GM18951 (cell line): ENCODE results near the gene DNAAF1.

Source experiments
- POLR2A ChIP-seq: IDR thresholded peaks from 4 replicates; pipeline ENCODE4 v1.6.1; 2011; ENCODE audit warnings: mild to moderate bottlenecking; ENCODE audit not compliant: insufficient read length, insufficient read depth; ENCODE audit errors: extremely low read depth
- in situ Hi-C: fragments of 300-500 bp; cut with MboI; formaldehyde crosslinking; loops from one replicate; pipeline ENCODE4 v1.12.0; 2022; ENCODE audit warnings: low sequenced_read_pairs, mixed read lengths, inconsistent platforms; ENCODE audit not compliant: unreplicated experiment

The DNAAF1 gene

GRCh38 chr16:84225126-84225525 lies 80.0 kb downstream of the DNAAF1 start:
- no peak for TF ChIP-seq POLR2A
- in situ Hi-C loops: no loop called here

GRCh38 chr16:84225571-84225970 lies 80.5 kb downstream of the DNAAF1 start:
- no peak for TF ChIP-seq POLR2A
- in situ Hi-C loops: no loop called here

- in situ Hi-C loops: no loop called here
- TF ChIP-seq POLR2A: no peak
Observed at GRCh38 chr16:84226026-84226425, 80.9 kb downstream of the DNAAF1 start.
